HG02763 (cell line): ENCODE results near the gene FAM120A.

Experiments
- ATAC-seq: cut with Tn5 transposase; IDR thresholded peaks from one replicate; pipeline ENCODE4 v1.9.1; 2021; ENCODE audit warnings: mild to moderate bottlenecking, moderate library complexity; ENCODE audit not compliant: unreplicated experiment

The FAM120A gene

DNA sequence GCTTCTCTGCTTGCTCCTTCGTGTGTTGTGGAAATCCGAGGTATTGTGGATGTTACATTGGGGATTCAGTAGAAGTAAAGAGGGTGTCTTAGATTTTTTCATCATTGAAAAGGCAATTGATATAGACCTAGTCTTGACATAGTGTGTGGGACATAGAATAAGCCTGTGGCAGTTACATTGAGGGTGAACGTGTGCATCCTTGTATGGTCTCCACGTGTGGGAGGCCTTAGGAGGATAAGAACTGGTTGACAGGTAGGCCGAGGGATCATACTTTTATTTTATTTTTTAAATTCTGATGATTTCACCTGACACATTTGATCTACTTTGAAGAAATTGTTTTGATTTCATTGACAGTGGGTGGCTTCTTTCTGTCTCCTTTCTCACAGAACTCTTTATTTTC is 18.9 kb downstream of the FAM120A start:
- no peak for ATAC-seq

DNA sequence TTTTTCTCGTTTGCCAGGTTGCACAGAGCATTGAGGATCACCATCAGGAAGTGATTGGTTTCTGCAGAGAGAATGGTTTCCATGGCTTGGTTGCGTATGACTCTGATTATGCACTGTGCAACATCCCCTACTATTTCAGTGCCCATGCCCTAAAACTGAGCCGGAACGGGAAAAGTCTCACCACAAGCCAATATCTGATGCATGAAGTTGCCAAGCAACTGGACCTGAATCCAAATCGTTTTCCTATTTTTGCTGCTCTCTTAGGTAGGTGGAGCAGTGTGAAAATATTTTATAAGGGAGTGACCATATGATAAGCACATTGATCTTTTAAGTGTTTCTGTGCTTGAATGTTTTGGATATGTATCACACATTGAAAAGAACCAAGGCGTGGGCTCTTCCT is 19.6 kb downstream of the FAM120A start:
- ATAC-seq: no peak

DNA sequence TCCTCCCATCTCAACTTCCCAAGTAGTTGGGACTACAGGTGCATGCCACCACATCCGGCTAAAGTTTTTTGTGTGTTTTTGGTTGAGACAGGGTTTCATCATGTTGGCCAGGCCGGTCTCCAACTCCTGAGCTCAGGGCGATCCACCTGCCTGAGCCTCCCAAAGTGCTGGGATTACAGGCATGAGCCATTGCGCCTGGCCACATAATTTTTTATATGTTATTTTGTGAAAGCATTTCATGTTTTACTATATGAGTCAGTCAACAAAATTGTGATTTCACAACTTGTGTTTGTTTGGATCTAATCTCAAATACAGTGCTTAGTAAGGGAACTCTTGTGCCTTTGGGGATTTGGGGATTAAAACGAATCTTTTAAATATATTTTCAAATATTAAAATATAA is 21.9 kb downstream of the FAM120A start:
- ATAC-seq: no peak

DNA sequence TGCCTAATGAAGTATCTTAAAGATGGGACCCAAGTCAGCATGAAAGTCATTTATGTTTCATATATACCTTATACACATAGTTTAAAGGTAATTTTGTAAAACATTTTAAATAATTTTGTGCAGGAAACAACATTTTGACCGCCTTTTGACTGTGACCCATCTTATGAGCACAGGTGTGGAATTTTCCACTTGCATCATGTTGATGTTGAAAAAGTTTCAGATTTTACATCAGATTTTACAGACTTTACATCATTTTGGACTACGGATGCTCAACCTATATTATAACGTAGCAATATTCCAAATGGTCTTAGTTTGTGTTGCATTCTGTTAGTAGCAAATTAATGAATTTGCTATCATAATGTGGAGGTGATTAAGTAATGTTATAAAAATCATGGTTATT is 23.6 kb downstream of the FAM120A start:
- ATAC-seq: no peak

DNA sequence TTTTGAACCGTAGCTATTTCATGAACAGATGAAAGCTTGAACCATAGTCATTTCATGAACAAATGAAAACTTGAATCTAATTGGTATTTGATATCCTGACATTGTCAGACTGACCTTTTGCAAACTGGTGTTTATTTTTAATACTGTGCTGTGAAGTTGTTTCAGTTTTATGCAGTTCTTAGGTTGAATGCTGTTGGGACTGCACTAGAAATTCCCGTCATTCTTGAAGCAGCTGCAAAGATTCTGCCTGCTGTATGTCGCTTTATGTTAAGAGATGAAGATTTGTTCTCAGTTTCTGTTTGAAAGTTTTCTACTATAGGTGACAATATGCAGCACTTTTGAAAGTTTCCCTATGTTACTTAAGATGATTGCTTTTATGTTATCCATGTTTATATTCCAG is 24.4 kb downstream of the FAM120A start:
- ATAC-seq: no peak

DNA sequence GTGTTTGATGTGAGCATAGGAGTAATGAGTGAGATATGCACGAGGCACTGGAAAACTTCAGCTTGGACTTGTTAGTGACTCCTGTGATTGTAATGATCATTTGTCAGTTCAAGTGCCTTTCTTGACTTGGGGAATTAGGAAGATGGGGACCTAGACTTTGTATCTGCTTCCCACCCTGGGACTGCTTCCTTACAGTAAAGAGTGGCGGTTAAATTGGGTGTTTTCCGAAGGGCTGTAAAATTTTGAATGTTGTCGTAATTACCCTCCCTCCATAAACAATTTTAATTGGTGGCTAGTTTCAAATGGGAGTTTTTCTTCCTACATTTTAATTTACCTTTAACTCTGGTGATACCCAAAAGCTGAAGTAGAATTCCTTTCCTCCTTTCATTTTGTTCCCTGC is 25.4 kb downstream of the FAM120A start:
- no peak for ATAC-seq

DNA sequence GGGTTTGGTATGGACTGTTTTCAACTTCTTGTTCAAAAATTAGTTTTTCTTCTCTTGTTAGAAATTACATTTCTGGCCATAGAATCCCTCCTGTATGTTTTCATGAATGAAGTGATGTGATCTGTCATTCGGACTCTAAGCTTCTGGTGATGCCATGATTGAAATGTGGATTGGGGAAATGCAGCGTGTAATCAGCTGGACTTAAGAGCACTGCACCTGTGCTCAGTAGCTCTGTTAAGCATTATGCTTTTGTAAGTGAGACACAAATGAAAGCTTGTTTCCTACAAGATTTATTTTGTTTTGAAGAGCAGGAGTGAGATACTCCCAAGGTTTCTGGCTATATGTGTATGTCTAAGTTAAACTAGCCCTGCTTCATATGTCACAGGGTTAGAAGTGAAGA is 25.9 kb downstream of the FAM120A start:
- no peak for ATAC-seq

DNA sequence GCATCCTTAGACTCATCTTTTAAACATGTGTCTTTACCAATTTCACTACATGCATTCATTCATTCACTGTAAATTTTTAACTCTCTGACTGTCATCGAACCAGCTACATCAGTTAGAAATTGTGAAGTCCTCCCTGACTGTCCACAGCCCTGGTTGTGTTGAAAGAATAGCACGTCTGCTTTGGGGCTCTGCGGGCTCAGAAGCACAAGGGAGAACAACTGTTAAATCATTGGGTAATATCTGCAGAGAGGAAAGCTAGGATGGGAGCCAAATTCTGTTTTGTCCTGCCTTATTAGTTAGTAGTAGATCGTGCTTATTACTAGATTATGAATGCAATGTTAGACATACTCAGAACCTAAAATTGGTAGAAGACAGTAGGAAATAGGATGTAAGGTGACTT is 28.2 kb downstream of the FAM120A start:
- no peak for ATAC-seq

DNA sequence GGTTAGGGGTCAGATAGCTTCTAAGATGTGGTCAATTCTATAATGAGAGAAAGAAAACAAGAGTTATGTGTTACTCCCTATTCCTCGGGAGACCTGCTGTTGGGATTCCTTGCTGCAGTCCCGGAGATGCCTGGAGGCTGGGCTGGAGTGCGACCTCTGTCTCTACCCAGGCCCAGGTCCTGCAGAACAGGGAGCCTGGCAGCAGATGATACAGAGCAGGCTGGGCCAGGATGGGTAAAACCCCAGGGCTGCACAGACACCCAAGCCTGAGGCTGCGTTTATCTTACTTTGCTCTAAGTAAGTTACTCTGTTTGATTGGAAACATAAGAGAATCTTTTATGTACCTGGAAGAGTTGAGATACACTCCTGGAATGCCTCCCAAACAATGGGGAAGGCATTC is 28.8 kb downstream of the FAM120A start:
- no peak for ATAC-seq

DNA sequence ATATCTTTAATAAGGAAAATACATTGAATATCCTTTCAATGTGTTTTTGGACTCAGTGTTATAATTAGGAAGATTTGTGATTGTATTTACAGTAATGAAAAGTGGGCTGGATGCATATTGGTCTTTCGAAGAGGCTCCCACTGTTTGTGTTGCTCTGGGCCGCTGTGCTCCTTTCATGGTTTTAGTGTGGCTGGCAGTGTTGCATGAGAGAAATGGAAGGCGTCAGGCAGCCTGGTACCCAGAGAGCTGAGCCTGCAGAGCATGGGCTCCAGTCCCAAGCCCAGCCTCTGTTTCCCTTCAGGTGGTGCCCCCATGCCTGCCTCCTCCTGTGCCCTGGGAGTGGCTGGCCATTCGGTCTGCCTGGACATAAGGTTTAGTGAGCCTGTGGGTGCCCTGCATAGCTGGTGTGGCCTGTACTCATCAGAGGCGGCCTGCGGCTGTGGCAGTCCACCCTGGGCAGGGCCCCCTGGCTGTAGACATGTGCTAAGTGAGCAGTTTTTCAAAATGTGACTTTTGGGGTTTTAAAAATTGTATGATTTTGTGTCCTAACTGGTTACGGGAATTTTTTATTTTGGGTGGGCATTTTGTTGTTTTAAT is 29.3 kb downstream of the FAM120A start:
- ATAC-seq: no peak

DNA sequence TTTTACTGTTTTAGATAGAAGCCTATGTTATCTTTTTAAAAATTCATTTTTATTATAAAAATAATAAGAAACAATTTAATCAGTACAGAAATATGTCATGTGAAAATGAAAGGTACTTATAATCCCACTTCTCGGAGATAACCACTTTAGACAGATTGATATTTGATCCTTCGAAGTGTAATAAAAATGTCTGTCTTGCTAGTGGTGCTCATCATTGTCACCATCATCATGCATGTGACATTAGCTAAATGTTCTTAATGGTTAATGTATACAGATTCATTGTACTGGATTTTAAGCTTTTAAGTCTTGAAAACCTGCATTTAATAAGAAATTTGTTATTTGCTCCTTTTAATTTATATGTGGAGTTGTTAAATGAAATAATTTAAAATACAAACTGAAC is 32.0 kb downstream of the FAM120A start:
- ATAC-seq: no peak

DNA sequence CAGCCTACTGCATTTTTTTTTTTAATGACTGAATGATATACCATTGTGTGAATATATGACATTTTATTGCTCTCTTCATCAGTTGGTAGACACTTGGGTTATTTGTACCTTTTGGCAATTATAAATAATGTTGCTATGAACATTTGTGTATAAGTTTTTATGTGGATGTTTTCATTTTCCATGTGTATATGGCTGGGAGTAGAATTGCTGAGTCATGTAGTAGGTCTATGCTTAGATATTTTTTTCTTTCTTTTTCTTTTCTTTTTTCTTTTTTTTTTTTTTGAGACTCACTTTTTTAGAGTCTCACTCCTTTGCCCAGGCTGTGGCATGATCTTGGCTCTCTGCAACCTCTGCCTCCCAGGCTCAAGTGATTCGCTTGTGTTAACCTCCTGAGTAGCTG is 34.8 kb downstream of the FAM120A start:
- ATAC-seq: no peak

DNA sequence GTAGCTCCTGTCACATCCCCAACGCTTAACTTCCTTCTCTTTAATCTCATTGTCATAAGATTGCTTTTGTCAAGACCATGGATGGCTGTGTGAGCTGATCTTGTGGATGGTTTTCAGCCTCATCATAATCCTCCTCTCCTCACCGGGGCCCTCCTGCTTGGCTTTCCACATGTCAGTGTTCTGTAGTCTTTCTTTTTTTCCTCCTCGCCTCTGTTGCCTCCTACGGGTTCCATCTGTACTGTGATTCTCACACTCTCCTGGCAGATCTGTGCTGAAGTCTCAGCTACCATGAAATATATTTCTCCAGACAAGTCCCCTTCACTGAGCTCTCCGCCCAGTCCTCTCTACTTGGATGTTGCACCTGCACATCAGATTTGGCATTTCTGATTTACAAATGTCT is 36.8 kb downstream of the FAM120A start:
- no peak for ATAC-seq

DNA sequence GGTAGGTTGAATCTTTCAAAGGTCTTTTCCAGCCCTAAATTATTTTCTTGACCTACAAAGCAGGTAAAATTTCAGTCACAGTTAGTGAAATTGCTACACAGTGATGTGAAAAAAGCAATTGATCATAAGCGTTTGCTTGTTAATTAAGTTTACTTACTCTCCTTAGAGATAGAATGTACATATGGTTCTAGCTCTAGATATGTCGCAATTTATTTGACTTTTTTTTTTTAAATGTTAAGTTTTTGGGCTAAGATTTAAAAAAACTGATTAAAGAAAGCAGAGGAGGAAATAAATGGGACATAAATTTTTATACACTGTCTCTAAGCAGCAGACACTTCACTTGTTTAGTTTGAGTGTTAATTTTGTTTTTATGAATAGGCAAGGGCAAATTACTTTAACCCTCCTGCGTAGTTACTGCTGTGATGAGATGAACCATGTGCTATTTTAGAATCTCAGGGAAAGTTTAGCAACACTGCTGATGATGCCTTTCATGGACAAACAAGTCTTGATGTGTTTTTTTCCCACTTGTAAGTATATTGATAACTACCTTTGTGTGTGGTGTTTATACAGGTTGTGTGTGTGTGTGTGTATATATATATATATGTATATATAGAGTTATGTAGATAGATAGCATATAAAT is 40.2 kb downstream of the FAM120A start:
- no peak for ATAC-seq

DNA sequence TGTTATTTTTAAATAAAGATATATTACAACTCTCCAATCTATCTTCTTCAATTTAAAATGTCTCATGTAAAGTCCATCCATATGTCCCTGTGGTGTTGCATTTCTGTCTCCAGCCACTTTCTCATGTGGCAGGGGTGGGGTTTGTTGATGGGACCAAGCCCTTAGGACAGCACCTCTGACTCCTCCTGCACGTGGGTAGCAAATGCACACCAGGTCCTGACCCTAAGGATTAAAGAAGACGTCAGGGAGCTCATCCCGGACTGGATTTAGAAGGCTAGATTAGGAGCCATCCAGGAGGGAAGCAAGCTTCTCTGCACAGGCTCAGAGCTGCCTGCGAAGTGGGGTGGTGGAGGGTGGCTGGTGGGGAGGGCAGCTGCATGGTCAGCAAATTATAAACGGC is 40.8 kb downstream of the FAM120A start:
- ATAC-seq: no peak

DNA sequence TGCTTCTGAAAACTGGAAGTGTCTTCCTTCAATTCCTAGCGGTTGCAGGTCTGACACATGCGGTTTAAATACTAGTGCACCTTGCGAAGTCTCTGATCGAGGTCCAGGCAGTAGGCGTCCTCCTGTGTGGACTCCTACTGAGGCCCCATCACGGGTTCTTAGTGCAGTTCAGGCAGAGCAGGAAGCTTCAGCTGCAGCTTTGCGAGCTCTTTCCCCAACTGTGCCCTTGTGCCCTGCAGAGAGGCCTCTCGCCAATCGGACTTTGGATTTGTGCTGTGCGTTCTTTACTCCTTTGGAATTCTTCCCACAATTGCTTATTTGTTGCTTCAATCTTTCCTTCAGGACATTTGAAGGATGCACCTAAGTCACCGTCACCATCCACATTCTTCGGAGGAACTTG is 42.5 kb downstream of the FAM120A start:
- no peak for ATAC-seq

DNA sequence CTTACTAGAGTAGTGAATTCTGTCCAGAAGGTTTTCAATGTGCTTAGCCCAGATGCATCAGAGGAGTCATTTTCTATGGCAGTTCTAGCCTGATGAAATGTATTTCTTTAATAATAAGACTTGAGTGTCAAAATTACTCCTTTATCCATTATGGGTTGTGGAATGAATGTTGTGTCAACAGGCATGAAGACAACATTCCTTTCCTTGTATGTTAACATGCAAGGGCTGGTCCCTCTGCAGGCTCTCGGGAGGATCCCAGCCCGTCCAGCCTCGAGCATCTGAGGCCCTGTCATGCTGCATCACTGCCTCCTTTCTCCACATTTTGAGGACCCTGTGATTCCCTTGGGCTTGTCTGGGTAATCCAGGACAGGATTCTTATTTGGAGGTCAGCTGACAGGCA is 44.8 kb downstream of the FAM120A start:
- ATAC-seq: no peak

DNA sequence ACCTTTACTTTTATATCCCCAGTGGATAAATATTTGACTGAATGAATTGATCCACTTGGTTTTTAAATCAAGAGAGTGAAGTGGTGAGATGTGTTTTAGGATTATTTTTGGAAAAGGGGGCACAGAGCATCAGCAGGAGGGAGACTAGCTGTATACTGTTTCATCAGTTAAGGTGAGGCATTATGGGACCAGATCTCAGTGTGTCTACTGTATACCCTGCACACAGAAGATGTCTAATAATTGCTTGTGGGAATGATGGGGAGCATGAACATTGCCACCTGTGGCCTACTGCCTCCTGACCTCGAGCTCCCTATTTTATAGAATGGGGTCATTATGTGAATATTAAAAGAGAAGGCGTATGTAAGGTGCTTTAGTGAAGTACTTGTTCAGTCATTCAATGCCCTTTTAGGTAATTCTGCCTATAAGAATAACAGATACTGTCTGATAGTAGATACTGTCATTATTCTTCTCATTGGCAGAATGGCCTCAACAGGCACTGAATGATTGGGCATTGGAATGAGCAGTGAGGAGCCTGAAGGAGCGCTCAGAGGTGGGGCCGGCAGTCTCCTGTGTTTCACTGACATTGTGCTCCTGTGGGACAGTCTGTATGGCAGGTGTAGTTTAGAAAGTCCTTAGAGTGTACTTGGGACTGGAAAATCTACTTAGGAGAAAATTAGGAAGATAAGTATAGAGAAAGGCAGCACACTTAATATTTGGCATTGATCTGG is 49.2 kb downstream of the FAM120A start:
- no peak for ATAC-seq

DNA sequence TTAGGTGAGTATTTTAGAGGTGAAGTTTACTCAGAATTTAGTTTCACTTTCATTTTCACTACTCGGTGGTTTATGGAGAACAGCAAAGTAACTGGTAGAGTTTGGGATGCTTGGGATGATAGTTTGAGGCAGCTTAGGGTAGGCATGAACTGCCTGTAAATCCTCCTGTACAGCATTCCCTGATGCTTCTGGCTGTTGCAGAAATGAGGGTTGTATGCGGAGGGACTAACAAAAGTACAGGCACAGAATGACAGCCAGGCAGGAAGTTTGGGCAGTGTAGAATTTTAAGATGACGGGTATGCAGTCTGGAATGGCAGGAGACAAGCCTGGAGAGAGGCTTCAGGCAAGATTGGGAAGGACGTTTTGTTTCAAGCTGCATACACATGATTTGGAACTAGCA is 49.9 kb downstream of the FAM120A start:
- no peak for ATAC-seq

DNA sequence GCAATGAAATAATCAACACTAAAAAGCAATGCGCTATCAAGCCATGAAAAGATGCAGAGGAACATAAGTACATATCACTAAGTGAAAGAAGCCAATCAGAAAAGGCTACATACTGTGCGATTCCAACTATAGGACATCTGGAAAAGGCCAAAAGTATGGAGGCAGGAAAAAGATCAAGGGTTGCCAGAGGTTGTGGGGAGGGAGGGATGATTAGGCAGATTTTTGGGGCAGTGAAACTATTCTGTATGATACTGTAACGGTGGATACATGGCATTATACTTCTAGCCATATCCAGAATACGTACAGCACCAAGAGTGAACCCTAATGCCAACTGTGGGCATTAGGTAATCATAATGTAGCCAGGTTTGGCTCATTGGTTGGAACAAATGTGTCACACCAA is 51.9 kb downstream of the FAM120A start:
- no peak for ATAC-seq

DNA sequence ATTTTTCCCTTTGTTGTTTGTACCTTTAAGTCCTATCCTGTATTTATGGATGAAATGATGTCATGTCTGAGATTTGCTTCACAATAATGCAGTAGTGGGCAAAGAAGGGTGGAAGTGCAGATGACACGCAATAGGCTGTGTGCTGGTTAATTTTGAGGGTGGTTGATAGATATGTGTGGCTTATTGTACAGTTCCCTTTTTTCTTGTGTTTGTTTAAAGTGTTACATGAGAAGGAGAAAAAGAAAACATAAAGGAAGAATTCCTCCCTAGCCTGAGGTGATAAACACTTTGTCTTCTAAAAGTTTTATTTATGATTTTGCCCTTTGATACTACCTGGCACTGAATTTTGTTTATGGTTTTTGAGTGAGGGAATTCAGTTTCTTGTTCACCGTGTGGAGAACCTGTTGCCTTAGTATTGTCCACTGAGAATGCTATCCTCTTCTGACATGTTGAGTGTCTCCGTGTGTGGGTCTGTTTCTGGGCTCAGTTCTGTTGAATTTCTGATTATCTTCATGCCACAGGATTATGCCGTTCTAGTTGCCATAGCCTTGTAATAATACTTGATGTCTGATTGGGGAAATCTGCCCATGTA is 54.2 kb downstream of the FAM120A start:
- no peak for ATAC-seq

DNA sequence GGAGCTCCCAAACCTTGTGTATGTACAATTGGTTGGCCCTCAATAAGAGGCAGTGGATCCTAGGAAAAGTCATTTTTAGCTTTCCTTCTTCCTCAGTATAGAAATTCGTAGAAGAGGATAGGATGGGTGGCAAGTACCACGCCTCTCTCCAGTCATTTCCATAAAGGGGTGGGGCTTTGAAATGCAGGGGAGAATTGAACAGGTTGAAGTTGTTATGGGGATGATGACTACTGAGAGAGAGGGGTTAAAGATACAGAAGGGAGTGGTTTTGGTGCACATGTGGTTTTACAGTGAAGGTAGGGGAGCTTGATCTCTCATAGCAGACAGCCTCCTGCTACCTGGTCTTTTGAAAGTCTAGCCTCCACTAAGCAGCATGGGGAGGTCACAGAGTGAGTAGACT is 56.3 kb downstream of the FAM120A start:
- no peak for ATAC-seq
